ENCODE measurements around the gene GNB1.

GNB1 gene

GRCh38 chr1:1773874-1774273 lies 117.0 kb downstream of the GNB1 start:
- H3K27me3 ChIP-seq (ENCODE audit: insufficient read depth, poor library complexity, severe bottlenecking), result no peaks in the 10 kb centered on the region
- H3K9me3 ChIP-seq (ENCODE audit: severe bottlenecking), result peaks cover 6% of the 10 kb centered on the region
- DNase-seq (ENCODE audit: low spot score) (no peak), ATAC-seq (ENCODE audit: low read depth) (no peak)
- H3K27ac ChIP-seq (ENCODE audit: poor library complexity, severe bottlenecking), result no peak overlapping the region
- H3K36me3 ChIP-seq (ENCODE audit: low read depth), result peaks cover 39% of the 10 kb centered on the region
- no peaks in the 10 kb centered on the region for H3K4me1 ChIP-seq (ENCODE audit: insufficient read depth, poor library complexity, severe bottlenecking)
- H3K4me3 ChIP-seq (ENCODE audit: severe bottlenecking), result no peak overlapping the region
- no peak for TF ChIP-seq CTCF (IDR thresholded peaks at IDR 0.05; ENCODE audit: poor library complexity, severe bottlenecking)

GRCh38 chr1:1771096-1771495 lies 119.8 kb downstream of the GNB1 start:
- no peak for TF ChIP-seq CTCF (IDR thresholded peaks at IDR 0.05; ENCODE audit: poor library complexity, severe bottlenecking)
- peaks cover 51% of the 10 kb centered on the region for H3K36me3 ChIP-seq (ENCODE audit: low read depth)
- H3K9me3 ChIP-seq (ENCODE audit: severe bottlenecking), result peaks cover 6% of the 10 kb centered on the region
- H3K4me1 ChIP-seq (ENCODE audit: insufficient read depth, poor library complexity, severe bottlenecking), result no peaks in the 10 kb centered on the region
- ATAC-seq (ENCODE audit: low read depth) (no peak), DNase-seq (ENCODE audit: low spot score) (no peak)
- no peak overlapping the region for H3K4me3 ChIP-seq (ENCODE audit: severe bottlenecking)
- H3K27ac ChIP-seq (ENCODE audit: poor library complexity, severe bottlenecking), result no peak overlapping the region
- no peaks in the 10 kb centered on the region for H3K27me3 ChIP-seq (ENCODE audit: insufficient read depth, poor library complexity, severe bottlenecking)

- TF ChIP-seq CTCF (IDR thresholded peaks at IDR 0.05; ENCODE audit: poor library complexity, severe bottlenecking), result no peak
- DNase-seq (ENCODE audit: low spot score) (no peak), ATAC-seq (ENCODE audit: low read depth) (no peak)
- Histone ChIP-seq H3K9me3 (ENCODE audit: severe bottlenecking) (peaks cover 6% of the 10 kb centered on the region), H3K36me3 (ENCODE audit: low read depth) (peaks cover 60% of the 10 kb centered on the region), H3K4me1 (ENCODE audit: insufficient read depth, poor library complexity, severe bottlenecking) (no peaks in the 10 kb centered on the region), H3K27ac (ENCODE audit: poor library complexity, severe bottlenecking) (no peak overlapping the region), H3K27me3 (ENCODE audit: insufficient read depth, poor library complexity, severe bottlenecking) (no peaks in the 10 kb centered on the region), H3K4me3 (ENCODE audit: severe bottlenecking) (no peak overlapping the region)
Measured at GRCh38 chr1:1770102-1770501, 120.8 kb downstream of the GNB1 start.

GRCh38 chr1:1768249-1768992 lies 122.5 kb downstream of the GNB1 start:
- Histone ChIP-seq H3K36me3 (ENCODE audit: low read depth) (peaks cover 68% of the 10 kb centered on the region), H3K27me3 (ENCODE audit: insufficient read depth, poor library complexity, severe bottlenecking) (no peaks in the 10 kb centered on the region), H3K9me3 (ENCODE audit: severe bottlenecking) (peaks cover 6% of the 10 kb centered on the region), H3K4me3 (ENCODE audit: severe bottlenecking) (no peak overlapping the region), H3K27ac (ENCODE audit: poor library complexity, severe bottlenecking) (no peak overlapping the region), H3K4me1 (ENCODE audit: insufficient read depth, poor library complexity, severe bottlenecking) (no peaks in the 10 kb centered on the region)
- DNase-seq (ENCODE audit: low spot score) (no peak), ATAC-seq (ENCODE audit: low read depth) (no peak)
- TF ChIP-seq CTCF (IDR thresholded peaks at IDR 0.05; ENCODE audit: poor library complexity, severe bottlenecking), result no peak

GRCh38 chr1:1764876-1765470 lies 125.9 kb downstream of the GNB1 start:
- TF ChIP-seq CTCF (IDR thresholded peaks at IDR 0.05; ENCODE audit: poor library complexity, severe bottlenecking), result no peak
- H3K36me3 ChIP-seq (ENCODE audit: low read depth), result peaks cover 67% of the 10 kb centered on the region
- H3K4me1 ChIP-seq (ENCODE audit: insufficient read depth, poor library complexity, severe bottlenecking), result no peaks in the 10 kb centered on the region
- H3K4me3 ChIP-seq (ENCODE audit: severe bottlenecking), result no peak overlapping the region
- no peaks in the 10 kb centered on the region for H3K9me3 ChIP-seq (ENCODE audit: severe bottlenecking)
- no peak for DNase-seq (ENCODE audit: low spot score)
- no peaks in the 10 kb centered on the region for H3K27me3 ChIP-seq (ENCODE audit: insufficient read depth, poor library complexity, severe bottlenecking)
- H3K27ac ChIP-seq (ENCODE audit: poor library complexity, severe bottlenecking), result no peak overlapping the region
- no peak for ATAC-seq (ENCODE audit: low read depth)

Measured in RWPE2 (cell line).